HG02763 (cell line): ENCODE results near the gene CD300H.

Experiments used
- ATAC-seq: cut with Tn5 transposase; IDR thresholded peaks from one replicate; pipeline ENCODE4 v1.9.1; 2021; ENCODE audit warnings: mild to moderate bottlenecking, moderate library complexity; ENCODE audit not compliant: unreplicated experiment

Gene CD300H

DNA sequence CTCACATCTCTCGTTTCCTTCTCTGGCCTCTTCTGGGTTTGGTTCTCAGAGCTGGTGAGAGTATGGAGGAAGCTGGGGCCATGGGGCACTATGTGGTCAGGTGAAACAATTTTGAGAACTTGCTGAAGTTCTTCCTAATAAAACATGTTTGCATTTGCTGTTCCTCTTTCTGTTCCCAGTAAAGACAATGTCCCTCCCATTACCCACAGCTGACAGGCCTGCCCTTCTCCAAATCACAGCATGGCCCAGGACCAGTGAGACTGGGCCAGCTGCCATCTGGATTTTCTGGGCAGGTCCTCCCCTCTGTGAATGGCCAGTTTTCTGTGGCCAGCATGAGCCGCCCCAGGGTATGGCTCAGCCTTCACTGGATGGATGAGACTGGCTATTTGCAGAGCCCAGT is at the start of gene CD300H:
Gene CD300H, minus strand, starts transcription at position 113 of the 400 bp plus-strand sequence.
- no peak for ATAC-seq

GRCh38 chr17:74616696-74617095 is 49.4 kb upstream of the CD300H start:
- ATAC-seq = no peak

DNA sequence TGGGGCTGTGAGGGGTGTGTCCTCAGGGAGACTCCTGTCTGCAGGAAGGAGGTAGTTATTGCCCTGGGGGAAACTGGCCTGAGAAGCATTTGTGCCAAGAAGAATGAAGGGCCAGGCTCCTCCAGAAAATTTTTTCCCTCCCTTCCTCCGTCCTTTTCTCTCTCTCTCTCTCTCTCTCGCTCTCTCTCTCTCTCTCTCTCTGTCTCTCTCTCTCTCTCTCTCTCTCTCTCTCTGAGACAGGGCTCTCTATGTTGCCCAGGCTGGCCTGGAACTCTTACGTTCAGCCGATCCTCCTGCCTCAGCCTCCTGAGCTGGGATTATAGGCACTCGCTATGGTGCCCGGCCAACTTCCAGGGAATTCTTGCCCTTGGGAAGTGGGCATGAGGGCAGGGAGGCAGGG is 44.7 kb upstream of the CD300H start:
- no peak for ATAC-seq

DNA sequence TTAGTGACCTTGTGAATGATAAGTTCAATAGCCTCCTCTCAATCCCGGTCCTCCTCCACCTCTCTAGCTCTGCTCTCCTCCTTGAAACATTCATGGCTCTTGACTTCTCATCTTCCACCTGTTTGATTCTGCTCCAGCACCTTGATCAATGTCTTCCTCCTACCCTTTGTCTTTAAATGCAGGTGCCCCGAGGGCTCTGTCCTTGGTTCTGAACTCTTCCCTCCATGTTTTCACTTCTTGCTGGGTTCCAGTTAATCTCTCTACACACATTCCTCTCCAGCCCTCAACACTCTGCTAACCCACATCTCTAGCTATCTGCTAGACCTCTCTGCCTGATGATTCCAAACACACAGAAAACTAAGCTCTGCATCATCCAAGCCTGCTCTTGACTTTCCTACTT is 42.8 kb upstream of the CD300H start:
- no peak for ATAC-seq

- no peak for ATAC-seq
These were observed 41.2 kb upstream of the CD300H start for GRCh38 chr17:74608511-74608910.

- ATAC-seq = no peak
These were observed 39.9 kb upstream of the CD300H start for GRCh38 chr17:74607221-74607620.

DNA sequence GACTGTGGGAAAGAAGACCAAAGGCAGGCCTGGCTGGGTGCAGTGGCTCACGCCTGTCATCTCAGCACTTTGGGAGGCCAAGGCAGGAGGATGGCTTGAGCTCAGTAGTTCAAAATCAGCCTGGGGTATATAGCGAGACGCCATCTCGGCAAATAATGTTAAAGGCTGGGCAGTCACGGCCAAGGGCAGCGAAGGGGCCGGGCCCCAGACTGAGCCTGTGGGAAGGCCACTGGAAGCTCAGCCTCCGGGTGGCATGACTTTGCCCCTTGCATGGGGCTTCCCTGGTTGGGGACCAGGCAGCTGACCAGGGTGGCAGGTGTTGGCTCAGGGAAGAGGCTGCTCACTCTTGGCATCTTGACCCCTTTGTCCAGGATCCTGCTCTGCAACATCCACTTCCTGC is 38.7 kb upstream of the CD300H start:
- no peak for ATAC-seq

GRCh38 chr17:74605361-74605760 is 38.1 kb upstream of the CD300H start:
- no peak for ATAC-seq

- no peak for ATAC-seq
These were observed 37.5 kb upstream of the CD300H start for GRCh38 chr17:74604761-74605160.

- ATAC-seq = no peak
These were observed 36.9 kb upstream of the CD300H start for GRCh38 chr17:74604200-74604599.

DNA sequence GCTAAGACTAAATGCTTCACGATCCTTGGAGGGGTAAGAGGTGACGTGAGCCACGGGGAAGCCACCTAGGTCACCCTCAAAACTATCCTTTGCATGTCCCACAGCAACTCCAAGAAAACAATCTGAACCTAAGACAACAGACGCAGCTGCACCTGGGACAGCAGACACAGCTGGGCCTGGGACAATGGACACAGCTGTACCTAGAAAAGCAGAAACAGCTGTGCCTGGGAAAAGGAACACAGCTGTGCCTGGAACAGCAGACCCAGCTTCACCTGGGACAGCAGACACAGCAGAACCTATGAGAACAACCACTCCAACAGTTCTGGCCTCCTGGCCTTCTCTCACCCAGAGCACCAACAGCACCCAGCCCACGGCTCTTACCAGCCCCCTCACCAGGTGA is 36.4 kb upstream of the CD300H start:
- ATAC-seq = no peak

DNA sequence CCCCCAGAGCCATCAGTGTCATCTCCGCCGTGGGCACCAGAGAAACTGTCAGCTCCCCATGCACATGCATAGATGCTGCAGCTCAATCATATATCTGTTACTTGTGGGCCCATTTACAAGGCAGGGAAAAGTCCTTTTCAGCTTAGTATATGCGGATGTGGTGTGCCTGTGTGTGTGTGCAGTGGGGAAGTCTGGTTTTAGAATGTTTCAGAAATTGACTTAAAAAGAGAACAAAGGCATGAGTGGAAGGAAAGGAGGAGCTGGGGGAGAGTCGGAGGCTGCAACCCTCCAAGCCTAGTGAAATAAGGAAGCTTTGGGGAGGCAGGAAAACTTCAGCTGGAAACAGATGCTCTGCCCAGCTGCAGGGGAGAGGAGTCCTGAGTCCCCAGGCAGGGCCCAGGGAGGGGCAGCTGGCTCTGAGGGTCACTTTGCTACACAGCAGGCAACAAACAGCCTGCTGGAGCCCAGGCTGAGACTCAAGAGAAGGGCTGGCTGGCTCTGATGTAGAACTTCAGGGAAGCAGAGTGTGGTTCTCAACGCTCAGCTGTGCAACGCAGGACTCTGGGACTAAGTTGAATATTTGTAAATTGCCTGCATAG is 35.8 kb upstream of the CD300H start:
- ATAC-seq = no peak

GRCh38 chr17:74601944-74602572 is 34.7 kb upstream of the CD300H start:
- no peak for ATAC-seq

- no peak for ATAC-seq
These were observed 32.2 kb upstream of the CD300H start for GRCh38 chr17:74599448-74599939.

DNA sequence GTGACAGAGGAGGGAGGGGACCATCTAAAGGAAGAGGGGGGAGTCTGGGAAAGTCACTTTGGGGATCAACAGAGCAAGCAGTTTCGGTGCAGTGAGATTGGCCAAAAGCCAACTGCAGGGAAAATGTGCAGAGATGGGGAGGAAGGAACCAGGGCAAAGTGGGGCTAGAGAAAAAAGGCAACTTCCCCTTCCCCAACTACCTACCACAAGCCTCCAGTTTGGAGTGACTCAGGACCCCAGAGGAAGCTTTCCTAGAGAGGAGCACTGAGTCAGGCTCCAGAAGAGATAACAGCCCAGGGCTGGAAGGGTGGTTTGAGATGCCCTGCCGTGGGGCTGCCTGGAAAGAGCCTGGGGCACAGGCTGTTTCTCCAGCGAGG is 31.7 kb upstream of the CD300H start:
- ATAC-seq = no peak

GRCh38 chr17:74598346-74599022 is 31.2 kb upstream of the CD300H start:
- ATAC-seq = no peak

DNA sequence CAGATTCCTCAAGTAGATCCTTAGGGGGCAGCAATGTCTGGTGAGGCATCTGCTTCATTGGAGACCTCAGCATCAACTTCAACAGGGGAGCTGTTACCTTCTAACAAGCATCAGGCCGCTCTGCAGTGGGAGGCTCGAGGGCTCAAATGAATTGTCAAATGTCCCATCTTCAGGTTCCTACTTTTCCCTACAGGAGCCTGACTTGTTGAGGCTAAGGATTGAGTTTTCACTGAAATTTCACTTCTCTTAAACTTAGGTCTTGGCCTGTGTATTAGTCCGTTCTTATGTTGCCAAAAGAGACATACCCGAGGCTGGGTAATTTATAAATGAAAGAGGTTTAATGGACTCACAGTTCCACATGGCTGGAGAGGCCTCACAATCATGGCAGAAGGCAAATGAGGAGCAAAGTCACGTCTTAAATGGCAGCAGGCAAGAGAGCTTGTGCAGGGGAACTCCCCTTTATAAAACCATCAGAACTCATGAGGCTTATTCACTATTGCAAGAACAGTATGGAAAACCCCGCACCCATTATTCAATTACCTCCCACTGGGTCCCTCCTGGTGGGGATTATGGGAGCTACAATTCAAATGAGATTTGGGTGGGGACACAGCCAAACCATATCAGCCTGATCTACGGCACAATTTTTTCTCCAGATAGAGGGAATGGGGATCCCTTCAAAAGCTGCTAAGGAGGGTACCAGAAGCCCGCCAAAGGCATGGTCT is 29.9 kb upstream of the CD300H start:
- ATAC-seq = no peak

DNA sequence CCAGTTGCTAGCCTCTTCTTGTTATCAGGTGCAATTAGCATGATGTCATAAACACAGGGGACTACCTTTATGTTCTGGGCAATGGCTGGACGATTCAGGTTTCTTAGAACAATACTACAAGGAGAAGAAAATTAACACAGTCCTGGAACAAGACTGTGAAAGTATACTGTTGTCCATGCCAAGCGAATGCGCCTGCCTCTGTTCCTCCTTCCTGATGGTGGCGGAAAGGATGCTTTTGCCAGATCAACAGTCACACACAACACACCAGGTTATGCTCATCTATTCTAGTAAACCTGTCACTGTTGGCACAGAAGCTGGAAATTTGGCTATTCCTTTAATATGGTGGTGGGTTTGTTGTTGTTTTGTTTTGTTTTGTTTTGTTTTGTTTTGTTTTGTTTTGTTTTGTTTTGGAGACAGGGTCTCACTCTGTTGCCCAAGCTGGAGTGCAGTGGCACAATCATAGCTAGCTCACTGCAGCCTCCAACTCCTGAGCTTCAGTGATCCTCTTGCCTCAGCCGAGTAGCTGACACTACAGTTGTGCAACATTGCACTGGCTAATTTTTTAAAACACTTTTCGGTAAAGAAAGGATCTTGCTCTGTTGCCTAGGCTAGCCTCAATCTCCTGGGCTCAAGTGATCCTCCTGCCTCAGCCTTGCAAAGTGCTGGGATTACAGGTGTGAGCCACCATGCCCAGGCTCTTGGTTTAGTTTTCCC is 27.9 kb upstream of the CD300H start:
- no peak for ATAC-seq

GRCh38 chr17:74592087-74592990 is 25.0 kb upstream of the CD300H start, which contains the start of gene CD300LD:
Gene CD300LD, minus strand, starts transcription at chr17:74592283. Its CDS starts 81 bp downstream, at chr17:74592202.
- no peak for ATAC-seq

- ATAC-seq = no peak
These were observed 24.2 kb upstream of the CD300H start for GRCh38 chr17:74591503-74591902.
